ENCODE measurements around the gene EHF. TPM values are rescaled to one million over a fixed set of nuclear protein-coding genes. Genes with fewer than 3 reads are reported as not detected.

Gene EHF
- total and polyA plus RNA-seq, 2 of the 13 experiments (the other 11 are each of a cell fraction or from before 2014, with no cell fraction given), result 0.04 to 0.46 TPM

DNA sequence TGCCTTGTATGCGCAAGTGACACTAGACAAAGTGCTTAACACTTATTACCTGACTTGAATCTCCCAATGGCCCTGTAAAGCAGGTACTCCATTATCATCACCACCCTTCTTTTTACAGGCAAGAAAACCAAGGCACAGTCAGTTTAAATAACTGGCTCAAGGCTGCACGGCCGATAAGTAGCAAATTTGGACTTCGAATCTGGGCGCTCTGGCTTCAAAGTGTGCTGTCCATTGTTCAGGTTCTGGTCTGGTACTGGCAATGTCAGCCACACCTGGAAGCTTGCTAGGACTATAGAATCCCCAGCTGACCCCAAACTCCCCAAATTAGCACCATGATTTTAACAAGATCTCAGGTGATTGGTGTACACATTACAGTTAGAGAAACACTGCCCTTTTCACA lies 19.3 kb upstream of the EHF start:
- in situ Hi-C loops (cut with HindIII; ENCODE audit: extremely low pct_ligation_motif_present, low pct_unique_long_range_greater_than_20kb) (loop anchor here (10.0 kb wide), 1 partner anchor 53 kb away; no protein-coding TSS in a partner anchor), intact Hi-C loops (cut with micrococcal nuclease; ENCODE audit: unreplicated experiment) (loop anchor here (2.0 to 5.0 kb wide), 2 partner anchors 39 to 226 kb away; no protein-coding TSS in a partner anchor)
- H3K9me3 ChIP-seq (ENCODE audit: low read length), result no peaks in the 10 kb centered on the region
- peak overlapping the region; percentile 95 for H3K27ac ChIP-seq (ENCODE audit: extremely low read length, insufficient read depth, low read length)
- H2AFZ ChIP-seq (ENCODE audit: low read length), result no peak overlapping the region
- H3K4me2 ChIP-seq (ENCODE audit: low read depth, low read length), result peak overlapping the region; percentile 98
- H4K20me1 ChIP-seq (ENCODE audit: insufficient read depth, low read length), result no peaks in the 10 kb centered on the region
- WGBS (ENCODE audit: low lambda C conversion rate), result 33% methylated on average over 1 of the region's 5 CpGs
- no TSS peak for BruUV-seq (replicated peaks)
- peak; percentile 50 for DNase-seq (ENCODE audit: low spot score)
- H3K79me2 ChIP-seq (ENCODE audit: insufficient read depth, low read length), result no peaks in the 10 kb centered on the region
- ATAC-seq, result peak; percentile 7; the same call in 1 of the 3 replicates
- peak overlapping the region; percentile 85 for H3K9ac ChIP-seq (ENCODE audit: insufficient read depth, low read depth, low read length)
- H3K36me3 ChIP-seq (replicated peaks in 1 of 2; ENCODE audit: control insufficient read depth in 1 of 2, insufficient read depth in 2 of 2, low read length in 2 of 2), result no peaks in the 10 kb centered on the region
- no peaks in the 10 kb centered on the region for H3K27me3 ChIP-seq (ENCODE audit: control insufficient read depth in 1 of 2, insufficient read depth in 2 of 2, low read length in 2 of 2)
- no peak for FAIRE-seq
- ChIA-PET POLR2A (interaction anchor here (0.9 to 2.6 kb wide), 15 partner anchors 8 to 759 kb away, joined by 3 to 126 read pairs (median 7); partner anchors contain the start of genes APIP, EHF and PDHX), CTCF (ENCODE audit: low intra/inter-chr PET ratio, low total read pairs) (no interaction called here)
- H3K4me1 ChIP-seq (ENCODE audit: insufficient read depth, low read length), result peaks cover 90% of the 10 kb centered on the region
- H3K4me3 ChIP-seq (replicated peaks in 1 of 3; ENCODE audit: insufficient read depth in 1 of 3, low read depth in 2 of 3, low read length in 3 of 3), result peak overlapping the region; percentile 32 to 67 (median 45); a peak in 4 of 6 replicates
- TF ChIP-seq, protein P1, sequence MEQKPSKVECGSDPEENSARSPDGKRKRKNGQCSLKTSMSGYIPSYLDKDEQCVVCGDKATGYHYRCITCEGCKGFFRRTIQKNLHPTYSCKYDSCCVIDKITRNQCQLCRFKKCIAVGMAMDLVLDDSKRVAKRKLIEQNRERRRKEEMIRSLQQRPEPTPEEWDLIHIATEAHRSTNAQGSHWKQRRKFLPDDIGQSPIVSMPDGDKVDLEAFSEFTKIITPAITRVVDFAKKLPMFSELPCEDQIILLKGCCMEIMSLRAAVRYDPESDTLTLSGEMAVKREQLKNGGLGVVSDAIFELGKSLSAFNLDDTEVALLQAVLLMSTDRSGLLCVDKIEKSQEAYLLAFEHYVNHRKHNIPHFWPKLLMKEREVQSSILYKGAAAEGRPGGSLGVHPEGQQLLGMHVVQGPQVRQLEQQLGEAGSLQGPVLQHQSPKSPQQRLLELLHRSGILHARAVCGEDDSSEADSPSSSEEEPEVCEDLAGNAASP (CRISPR knock-in tag; IDR thresholded peaks at IDR 0.05; ENCODE audit: borderline replicate concordance), result peak; percentile 48; the same call in 1 of the 2 replicates
- peak; percentile 26; the same call in 1 of the 2 replicates for TF ChIP-seq TFDP2 (CRISPR knock-in tag; IDR thresholded peaks at IDR 0.05)
- 0 out of 2 replicates have a peak, but pooled peaks have one; percentile 13 for TF ChIP-seq ZNF343 (CRISPR knock-in tag; IDR thresholded peaks at IDR 0.05)
- 0 out of 4 replicates have a peak, but pooled peaks of 1 of the 2 experiments have one; percentile 38 for TF ChIP-seq EP300 (IDR thresholded peaks at IDR 0.05; ENCODE audit: low read depth in 2 of 2, low read length in 2 of 2)
- no peak for TF ChIP-seq EP300 (CRISPR knock-in tag; IDR thresholded peaks at IDR 0.05; ENCODE audit: borderline replicate concordance)
- TF ChIP-seq HNF4G (IDR thresholded peaks at IDR 0.05; ENCODE audit: borderline replicate concordance, low read depth, low read length), result peak; percentile 31; the same call in 1 of the 2 replicates
- no peak for TF ChIP-seq HNF4G (CRISPR knock-in tag; IDR thresholded peaks at IDR 0.05; ENCODE audit: borderline replicate concordance, low read depth)
- TF ChIP-seq MAX (IDR thresholded peaks at IDR 0.05), result peak; percentile 35; the same call in 1 of the 2 replicates
- TF ChIP-seq NFE2 (CRISPR knock-in tag; IDR thresholded peaks at IDR 0.05), result no peak
- TF ChIP-seq ASH2L (IDR thresholded peaks at IDR 0.05; ENCODE audit: insufficient read length, low read depth, low read length), result peak; percentile 4
- 0 out of 2 replicates have a peak, but pooled peaks have one; percentile 13 for TF ChIP-seq PAXIP1 (CRISPR knock-in tag; conservative IDR thresholded peaks at IDR 0.05)
- TF ChIP-seq, protein P2, sequence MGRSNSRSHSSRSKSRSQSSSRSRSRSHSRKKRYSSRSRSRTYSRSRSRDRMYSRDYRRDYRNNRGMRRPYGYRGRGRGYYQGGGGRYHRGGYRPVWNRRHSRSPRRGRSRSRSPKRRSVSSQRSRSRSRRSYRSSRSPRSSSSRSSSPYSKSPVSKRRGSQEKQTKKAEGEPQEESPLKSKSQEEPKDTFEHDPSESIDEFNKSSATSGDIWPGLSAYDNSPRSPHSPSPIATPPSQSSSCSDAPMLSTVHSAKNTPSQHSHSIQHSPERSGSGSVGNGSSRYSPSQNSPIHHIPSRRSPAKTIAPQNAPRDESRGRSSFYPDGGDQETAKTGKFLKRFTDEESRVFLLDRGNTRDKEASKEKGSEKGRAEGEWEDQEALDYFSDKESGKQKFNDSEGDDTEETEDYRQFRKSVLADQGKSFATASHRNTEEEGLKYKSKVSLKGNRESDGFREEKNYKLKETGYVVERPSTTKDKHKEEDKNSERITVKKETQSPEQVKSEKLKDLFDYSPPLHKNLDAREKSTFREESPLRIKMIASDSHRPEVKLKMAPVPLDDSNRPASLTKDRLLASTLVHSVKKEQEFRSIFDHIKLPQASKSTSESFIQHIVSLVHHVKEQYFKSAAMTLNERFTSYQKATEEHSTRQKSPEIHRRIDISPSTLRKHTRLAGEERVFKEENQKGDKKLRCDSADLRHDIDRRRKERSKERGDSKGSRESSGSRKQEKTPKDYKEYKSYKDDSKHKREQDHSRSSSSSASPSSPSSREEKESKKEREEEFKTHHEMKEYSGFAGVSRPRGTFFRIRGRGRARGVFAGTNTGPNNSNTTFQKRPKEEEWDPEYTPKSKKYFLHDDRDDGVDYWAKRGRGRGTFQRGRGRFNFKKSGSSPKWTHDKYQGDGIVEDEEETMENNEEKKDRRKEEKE (IDR thresholded peaks at IDR 0.05), result no peak

Data from HepG2 (cell line).